NCI-H345 treated with DMSO at 0.1 percent for 48 hours (cell line): ENCODE results near the gene BCR.

Experiments used
- DNase-seq: peaks from one replicate; lab custom pipeline; 2025; ENCODE audit not compliant: unreplicated experiment; lab: John Stamatoyannopoulos, UW

The BCR gene

DNA sequence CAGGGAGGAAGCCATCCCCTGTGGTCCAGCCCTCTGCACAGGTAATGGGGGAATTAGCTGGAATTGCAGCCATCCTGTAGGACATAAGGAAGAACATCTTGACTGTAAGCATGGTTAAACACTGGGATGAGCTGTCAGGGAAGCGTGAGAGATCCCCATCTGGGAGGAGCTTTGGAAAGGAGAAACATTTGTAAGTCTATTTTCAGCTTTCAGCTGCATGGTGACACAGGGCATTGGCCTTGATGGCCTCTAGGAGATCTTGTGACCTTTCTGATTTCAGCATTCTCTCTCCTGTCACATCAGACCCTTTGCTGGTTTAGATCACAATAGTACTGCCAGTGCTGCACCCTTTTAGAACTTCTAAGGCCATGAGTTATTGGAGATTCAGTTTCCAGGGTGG is 47.1 kb downstream of the BCR start:
- no peak for DNase-seq

DNA sequence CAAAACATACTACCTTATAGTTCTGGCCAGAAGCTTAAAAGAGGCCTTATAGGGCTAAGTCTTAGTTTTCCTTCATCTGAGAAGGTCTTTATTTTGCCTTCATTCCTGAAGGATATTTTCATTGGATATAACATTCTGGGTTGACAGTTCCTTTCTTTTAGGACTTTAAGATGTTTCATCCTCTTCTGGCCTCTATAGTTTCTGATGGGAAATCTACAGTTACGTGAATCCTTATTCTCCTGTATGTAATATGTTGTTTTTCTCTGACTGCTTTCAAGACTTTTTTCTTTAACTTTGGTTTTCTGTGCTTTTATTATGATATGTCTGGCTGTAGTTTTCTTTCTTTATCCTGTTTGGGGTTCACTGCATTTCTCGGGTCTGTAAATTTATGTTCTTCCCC is 48.2 kb downstream of the BCR start:
- DNase-seq: no peak

DNA sequence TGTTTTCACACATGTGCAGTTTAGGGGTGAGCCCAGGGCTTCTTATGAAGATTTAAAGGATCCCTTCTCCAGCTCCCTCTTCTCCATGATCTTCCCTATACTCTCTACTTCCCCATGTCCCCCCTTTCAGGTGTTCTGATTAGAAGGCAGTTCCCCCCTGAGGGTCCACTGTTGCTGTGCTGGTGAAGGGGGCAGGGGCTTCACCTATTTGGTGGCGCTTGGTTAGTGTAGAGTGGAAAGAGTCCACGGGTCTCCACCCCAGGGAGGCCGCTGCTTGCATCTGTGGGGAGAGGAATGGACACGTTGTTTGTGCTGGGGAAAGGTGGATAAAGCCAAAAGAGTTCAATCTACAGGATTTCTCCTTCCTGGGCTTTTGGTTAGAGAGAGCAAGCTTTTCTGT is 49.3 kb downstream of the BCR start:
- no peak for DNase-seq

DNA sequence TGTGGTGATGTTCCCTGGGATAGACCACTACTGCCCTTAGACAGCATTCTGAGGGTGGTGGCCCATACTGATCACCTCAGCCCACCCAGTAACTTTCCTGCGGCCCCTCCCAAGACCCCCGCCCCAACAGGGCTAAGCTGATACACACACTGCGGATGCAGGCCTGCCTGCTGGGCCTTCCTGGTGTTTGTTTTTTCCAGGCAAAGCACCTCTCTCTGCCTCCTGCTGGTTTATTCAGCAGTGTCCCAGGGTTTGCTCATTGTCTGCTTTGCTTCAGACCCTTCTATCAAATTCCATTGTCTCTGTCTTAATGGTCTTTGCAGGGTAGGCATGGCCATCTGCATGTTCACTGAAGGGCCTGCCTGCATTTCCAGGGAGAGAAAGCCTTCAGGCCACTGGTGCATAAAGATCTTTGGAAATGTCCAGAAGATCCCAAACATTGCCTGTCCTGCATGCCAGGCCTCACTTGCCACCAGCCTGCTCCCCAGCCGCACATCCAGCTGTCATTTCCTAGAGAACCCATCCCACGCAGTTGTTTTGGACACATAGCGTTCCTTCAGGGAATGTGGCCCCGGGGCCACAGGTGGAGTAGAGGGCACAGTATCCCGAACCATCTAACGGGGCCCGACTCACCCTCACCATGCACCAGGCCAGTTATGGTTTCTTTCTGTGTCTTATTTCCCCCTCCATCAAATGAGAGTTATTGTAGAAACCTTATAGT is 50.2 kb downstream of the BCR start:
- DNase-seq: peak; percentile 68

DNA sequence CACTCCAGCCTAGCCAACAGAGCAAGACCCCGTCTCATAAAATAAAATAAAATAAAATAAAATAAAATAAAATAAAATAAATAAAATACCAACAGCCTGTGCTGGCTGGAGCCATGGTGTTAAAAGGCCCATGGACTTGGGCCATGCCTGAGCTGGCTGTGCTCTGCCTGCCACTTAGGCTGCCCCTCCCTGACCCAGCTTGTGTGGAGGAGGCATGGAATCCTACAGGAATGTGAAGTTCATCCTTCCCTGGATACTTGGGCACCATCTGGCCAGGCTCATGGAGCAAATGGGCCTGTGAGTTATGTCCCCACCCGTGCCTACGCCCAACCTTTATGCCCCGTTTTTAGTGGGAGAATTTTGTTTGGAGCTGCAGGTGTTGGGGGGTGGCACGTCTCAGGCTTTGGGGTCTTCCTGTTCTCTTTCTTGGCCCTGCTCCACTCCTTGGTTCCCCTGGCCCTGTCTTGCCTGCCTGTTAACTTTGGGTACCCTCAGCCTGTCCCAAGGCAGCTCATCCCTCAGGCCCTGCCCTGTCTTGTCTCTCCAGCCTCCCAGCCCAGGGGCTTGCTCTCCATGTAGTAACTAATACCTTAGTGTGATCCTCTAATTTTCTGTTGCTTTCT is 51.3 kb downstream of the BCR start:
- no peak for DNase-seq

DNA sequence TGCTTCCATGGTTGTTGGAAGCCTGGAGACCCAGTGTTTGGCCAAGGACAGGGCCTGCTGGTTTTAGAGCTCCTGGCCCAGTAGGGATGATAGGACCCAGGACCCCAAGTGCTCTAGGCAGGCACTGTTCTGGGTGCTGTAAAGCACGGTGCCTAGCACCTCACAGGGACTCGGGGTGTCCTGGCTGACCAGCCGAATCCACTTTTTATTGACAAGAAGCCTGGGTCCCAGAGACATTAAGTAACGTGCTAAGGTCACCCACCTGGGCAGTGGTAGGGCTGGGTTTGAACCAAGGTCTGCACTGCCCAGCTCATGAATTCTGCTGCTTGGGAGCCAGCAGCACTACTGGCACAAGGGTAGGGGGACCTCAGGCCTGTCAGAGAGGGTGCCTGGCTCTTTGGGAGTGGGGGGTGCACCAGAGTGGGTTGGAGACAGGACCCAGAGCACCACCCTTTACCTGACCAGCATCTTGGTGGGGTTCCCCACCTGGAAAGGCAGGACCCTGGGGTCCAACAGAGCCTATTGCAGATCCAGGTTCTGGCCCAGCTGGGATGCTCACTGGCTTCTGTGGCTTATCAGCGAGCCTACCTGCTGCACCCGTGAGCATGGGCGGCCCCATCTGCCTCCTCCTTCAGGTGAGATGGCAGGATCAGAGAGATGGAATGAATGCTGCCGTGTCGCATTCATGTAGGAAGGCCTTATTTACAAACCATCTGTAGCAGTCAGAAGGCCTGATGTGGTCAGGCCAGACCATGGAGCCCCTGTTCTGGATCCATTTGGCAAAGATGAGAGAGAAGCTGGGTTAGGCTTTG is 52.0 kb downstream of the BCR start:
- DNase-seq: no peak

DNA sequence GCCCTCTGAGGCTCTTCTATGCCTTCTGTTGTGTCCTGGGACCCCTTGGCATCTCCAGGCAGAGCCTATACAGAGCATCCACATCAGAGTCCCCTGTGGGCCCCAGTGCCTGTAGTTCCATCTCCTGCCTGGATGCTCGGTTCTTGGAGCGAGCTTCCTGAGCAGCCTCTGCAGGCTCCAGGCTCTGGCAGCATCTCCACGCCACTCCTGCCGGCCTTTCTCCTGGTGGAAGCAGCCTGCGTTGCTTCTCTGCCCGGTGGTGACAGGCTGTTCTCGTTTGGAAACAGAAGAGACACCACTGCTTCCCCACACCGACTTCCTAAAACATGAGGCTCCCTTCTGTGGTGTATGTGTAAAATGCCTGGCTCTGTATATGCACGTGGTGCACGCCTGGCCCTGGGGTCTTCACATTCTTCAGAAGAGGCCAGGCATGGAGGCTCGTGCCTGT is 52.8 kb downstream of the BCR start:
- DNase-seq: no peak

DNA sequence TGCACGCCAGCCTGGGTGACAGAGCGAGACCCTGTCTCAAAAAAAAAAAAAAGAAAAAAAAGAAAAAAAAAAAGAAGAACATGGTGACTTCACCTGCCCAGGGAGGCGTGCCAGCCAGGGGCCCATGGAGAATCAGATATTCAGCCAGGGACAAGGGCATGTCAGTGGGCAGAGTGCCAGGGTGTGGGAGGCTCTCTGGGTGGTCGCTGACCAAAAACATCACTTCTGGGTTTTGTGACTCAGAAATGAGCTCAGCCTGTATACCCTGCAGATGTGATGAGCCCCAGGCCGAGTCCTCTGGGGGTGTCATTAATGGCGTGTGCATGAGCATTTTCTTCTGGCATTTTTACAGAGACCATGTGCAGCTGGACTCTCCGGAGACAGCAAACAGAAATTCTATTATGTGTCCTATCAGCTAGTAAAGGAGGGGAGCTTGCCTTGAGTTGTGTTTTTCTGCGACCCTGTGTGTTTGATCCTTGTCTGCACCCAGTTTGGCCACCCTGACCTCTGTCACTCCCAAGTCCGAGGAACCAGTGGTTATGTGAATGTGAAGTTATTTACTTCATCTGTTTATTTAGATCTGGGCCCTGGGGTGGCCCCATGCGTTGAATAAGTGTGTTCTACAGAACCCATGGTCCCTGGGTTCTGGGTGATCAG is 53.6 kb downstream of the BCR start:
- no peak for DNase-seq

DNA sequence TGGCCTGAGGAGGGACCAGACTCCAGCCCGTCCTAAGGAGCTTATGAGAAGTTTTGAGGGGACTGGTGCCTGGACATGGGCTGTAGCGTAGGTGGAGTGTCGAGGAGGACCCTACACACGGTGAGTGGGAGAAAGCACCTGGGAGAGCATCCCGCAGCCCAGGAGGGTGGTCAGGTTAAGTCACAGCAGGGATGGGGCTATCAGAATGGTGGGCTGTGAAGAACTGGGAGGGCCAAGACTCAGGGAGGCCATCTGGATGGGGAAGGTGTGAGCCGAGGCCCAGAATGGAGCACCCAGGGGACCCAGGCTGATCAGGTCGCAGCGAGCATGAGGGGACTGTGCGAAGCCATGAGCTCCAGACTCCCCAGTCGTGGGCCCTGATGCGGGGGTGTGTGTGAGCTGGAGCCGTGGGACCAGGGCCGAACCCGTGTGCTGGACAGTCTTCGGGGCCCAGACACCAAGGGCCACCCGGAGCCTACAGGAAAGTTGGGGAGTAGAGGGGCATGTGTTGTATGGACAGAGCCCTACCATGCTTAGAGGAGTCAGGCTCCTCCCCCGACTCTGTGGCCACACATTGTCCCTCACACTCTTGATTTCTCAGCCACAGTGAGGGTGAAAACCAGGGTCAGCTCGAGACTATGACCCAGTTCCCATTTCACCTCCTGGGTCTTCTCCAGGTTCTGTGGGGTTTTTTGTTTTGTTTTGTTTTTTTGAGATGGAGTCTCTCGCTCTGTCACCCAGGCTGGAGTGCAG is 54.3 kb downstream of the BCR start:
- no peak for DNase-seq

DNA sequence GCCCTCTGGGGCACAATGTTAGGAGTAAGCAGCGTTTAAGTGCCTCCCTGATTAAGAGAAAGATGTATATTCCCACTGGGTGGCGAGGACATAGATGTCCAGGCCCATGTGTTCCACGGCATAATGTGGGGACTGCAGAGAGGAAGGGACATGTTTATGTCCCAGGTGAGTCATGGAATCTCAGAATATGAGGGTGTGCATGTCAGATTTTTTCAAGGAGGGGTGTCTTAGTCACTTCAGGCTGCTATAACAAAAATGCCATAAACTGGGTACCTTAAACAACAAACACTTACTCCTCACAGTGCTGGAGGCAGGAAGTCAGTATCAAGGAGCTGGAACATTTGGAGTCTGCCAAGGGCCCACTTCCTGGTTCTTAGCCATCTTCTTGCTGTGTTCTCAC is 55.1 kb downstream of the BCR start:
- DNase-seq: no peak

DNA sequence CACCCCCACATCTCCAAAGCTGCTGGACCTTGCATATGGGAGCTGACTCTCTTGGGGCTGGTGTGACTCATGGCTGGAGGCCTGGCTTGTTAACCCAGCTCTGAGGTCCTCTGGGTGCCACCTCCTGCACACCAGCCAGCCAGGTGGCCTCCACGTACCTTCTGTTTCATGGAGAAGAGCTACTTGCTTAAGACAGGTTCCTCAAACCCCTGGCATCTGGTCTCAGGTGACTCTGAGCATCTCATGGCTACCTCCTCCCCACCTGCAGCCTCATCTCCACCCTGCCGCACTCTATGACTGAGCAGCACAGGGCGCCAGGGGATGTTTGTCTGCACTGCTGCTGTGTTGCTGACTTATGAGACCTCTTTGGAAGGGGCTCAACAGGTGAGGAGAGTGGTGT is 55.7 kb downstream of the BCR start:
- no peak for DNase-seq

DNA sequence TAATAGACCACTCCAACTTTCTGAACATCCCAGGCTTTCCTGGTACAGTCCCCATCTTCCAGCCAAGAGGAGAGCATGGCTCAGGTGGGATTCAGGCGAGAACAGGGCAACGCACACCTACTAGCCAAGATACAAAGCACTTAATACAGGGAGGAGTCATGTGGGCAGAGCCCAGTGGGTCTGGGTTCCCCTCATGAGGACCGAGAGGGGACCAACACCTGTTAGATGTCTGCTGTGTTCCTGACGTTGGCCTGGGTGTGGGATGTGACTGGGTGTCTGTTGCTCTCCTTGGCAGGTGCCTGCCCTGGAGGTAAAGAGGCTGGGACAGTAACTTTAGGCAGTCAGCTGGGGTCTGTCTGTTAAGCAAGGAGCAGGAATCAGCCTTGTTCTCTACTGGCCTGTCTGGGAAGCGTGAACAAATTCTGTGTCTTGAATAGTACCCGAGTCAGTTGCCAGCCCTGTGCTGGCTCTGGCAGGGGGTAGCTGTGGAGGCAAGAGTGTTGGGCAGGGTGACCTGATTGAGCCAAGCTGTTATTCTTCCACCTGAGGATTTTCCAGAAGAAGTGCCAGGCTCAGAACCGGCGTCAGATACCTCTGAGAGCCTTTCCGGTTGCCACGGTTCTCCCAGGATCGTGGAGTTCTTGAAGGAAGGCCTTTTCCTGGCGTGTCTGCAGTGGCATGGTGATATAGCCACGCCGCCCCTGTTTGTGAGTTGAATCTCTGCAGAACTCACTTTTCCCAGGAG is 56.3 kb downstream of the BCR start:
- DNase-seq: no peak

DNA sequence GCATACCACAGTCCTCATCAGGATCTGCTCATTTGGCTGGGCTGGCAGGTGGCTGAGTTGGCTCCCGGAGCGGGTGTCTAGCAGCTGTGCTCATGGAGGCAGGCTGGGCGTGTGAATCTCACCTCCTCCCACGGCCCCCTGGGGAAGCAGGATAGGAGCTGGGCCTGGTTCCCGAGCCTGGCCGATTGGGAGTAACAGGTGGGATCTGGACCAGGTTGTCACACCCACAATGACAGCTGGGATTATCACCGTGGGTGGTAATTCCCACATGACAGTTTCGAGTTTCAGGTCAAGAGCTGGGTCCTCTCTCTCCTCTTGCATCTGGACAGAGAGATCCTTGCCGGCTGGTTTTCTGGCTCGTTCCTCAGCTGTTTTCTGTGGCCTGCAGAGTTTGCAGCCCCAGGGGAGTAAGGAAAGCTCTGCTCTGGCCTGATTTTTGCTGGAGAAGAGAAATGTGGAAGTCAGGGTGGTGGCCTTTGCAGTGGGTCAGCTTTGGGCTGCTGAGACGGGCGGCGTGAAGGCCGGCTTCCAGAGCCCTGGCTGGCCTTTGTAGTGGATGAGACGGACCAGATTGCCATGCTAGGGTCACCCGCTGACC is 57.0 kb downstream of the BCR start:
- DNase-seq: peak; percentile 88

DNA sequence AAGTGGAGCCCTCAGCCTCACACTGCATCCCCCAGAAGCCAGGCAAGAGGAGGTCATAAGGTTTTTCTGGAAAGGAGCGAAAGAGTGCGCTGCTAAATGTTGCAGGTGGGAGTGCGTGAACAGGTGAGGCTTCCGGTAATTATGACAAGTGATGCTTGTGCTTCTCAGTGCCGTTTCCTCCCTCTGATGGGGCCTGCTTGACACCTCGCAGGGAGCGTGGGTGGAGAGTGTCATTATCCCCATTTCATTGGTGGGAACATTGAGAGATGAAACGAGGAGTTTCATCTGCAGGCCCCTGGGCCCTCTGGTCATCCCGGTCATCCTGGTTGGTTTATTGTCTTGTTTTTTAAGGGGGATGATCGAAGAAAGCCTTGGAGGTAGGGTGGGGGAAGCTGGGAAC is 57.5 kb downstream of the BCR start:
- no peak for DNase-seq

DNA sequence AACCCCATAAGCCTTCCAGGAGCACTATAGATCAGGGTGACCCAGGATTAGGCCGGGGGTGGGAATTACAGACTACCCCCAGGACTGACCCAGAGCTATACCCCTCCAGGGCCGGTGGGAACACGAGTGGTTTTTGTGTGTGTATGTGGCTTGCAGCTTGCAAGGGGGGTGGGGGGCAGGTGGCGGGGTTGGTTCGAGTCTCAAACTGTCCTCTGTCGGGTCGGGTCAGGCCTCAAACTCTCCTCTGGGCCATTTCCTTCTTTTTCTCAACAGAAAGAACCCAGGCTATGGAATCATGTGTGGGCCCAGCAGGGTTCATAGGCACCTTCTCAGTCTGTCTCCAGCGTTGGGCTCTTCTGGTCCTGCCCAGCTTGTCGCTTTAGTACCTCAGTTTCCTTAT is 58.4 kb downstream of the BCR start:
- DNase-seq: no peak

DNA sequence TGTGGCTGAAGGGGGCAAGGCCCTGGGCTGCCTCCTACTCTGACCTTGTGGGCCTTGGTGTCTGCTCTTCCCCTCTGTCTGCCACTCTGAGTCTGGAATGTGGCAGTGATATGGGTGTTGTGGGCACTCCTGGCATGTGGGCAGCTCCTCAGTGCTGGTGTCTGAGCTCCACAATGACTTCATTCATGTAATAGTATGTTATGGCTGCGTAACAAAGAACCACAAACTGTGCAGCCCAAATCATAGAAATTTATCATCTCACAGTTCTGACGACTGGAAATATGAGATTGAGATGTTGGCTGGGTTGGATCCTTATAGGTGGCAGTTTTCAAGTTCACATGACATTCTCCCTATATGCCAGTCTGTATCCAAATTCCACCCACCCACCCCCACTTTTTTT is 59.1 kb downstream of the BCR start:
- DNase-seq: no peak

DNA sequence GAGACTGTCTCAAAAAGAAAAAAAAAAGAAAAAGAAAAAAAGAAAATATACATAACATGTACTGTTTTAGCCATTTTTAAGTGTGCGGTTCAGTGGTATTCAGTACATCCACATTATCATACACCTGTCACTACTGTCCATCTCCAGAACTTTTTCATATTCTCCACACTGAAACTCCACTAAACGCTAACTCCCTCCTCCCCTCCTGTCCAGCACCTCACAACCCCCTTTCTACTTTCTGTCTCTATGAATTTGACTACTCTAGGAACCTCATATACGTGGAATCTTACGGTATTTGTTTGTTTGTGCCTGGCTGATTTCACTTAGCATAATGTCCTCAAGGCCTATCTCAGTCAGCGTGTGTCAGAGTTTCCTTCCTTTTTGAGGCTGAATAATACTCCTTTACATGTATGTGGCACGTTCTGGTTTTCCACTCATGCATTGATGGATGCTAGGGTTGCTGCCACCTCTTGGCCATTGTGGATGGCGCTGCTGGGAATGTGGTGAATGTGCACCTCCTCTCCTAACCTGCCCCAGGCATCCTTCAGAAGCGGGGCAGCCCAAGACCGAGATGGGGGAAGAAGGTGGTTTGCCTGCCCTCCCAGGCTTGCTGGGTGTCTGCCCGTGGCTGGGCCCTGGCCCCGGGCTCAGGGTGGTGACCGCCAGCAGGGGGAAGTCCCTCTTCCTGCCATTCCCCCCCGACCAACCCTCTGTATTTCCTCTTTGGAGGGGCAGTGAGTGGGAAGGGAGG is 60.5 kb downstream of the BCR start:
- no peak for DNase-seq

DNA sequence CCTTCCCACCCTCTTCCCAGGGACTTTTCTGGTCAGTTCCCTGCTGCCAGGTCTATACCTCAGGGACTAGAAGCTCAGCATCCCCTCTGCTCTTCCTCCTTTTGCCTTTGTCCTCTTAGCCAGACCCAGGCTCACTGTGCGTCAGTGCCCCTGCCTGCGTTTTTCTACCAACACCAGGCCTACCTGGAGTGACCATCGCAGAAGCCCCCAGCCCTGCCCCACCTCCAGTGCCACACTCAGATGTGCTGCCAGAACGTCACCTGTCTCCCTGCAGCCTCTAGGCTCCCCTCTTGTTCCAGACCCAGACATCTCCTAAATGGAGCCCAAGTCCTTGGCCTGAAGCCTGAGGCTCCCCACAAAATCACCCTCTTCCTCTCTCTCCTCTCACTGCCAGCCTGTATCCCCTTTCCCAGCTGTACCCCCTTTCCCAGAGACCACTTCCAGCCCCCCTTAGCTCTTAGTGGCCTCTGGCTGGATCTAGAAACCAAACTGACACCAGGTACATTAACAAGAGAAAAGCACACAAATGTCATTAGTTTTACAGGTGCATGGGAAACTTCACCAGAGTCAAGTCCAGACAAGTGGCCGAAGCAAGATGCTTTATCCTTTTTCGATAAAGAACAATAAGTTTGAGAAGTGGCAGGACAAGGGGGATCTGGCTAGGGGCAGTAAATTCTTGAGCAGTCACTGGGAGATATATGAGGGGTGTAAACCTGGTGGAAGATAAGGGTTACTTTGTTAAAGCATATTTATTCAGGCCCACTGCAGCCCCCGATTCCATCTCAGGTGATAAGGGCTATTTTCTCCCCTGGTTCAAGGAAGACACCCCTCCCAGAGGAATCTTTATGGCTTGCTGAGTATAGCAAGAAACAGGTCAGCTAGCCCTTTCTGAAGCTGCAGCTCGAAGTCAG is 61.5 kb downstream of the BCR start:
- DNase-seq: no peak
